Erythroblast (primary cell): ENCODE data around the gene FAXDC2.

ENCODE experiments used
- GATA1 ChIP-seq: IDR thresholded peaks from 2 replicates; pipeline ENCODE4 v1.6.1; 2011; ENCODE audit warnings: low read depth, mild to moderate bottlenecking, control low read depth, low read length, moderate library complexity
- POLR2A ChIP-seq: IDR thresholded peaks from 2 replicates; pipeline ENCODE4 v1.6.1; 2011; ENCODE audit warnings: mild to moderate bottlenecking, low read length

- TF ChIP-seq POLR2A (no peak), GATA1 (no peak)
Observed at GRCh38 chr5:154800582-154800981, 49.8 kb downstream of the FAXDC2 start.
